Mesodermal cell (in vitro differentiated cells): Measurements from ENCODE around the gene SYCN. TPM values are rescaled to one million over a fixed set of nuclear protein-coding genes. Genes with fewer than 3 reads are reported as not detected.
"Not testable (repeated sequence)": the region's sequence is repeated elsewhere in the genome, so short reads cannot be mapped to it uniquely, and the experiment has no call there.

Source experiments
- H3K27ac ChIP-seq: 2 replicates; pipeline ENCODE4 v1.7.0; 2013; ENCODE audit warnings: mild to moderate bottlenecking, low read depth, low read length, moderate library complexity; ENCODE audit not compliant: severe bottlenecking
- H3K36me3 ChIP-seq: 2 replicates; pipeline ENCODE4 v1.7.1; 2013; ENCODE audit warnings: mild to moderate bottlenecking, low read length, moderate library complexity; ENCODE audit not compliant: control insufficient read depth, insufficient read depth
- H3K4me1 ChIP-seq: one replicate; pipeline ENCODE4 v1.7.1; 2013; ENCODE audit warnings: mild to moderate bottlenecking, low read length; ENCODE audit not compliant: insufficient read depth, control insufficient read depth, poor library complexity, severe bottlenecking
- H3K4me3 ChIP-seq: 2 replicates; pipeline ENCODE4 v1.7.0; 2013; ENCODE audit warnings: low read length, control low read depth, mild to moderate bottlenecking; ENCODE audit not compliant: insufficient read depth, poor library complexity, severe bottlenecking; ENCODE audit errors: extremely low read depth
- H3K9me3 ChIP-seq: 2 replicates; pipeline ENCODE4 v1.7.1; 2013; ENCODE audit warnings: mild to moderate bottlenecking, low read length, moderate library complexity; ENCODE audit not compliant: control insufficient read depth
- WGBS, 2 experiments: methylation state at CpG; one replicate each; pipeline ENCODE4 v1.1.5; 2013; ENCODE audit warnings: missing lambda C conversion rate in 2 of 2; ENCODE audit not compliant: insufficient coverage in 2 of 2; 5-methylcytosine and 5-hydroxymethylcytosine counted together
- polyA plus RNA-seq, 2 experiments: library from polyadenylated mRNA; stranded (reverse); fragments of 50-300 nt; gene quantifications; one replicate each; pipeline ENCODE4 v1.2.3, GENCODE V29; 2013

SYCN gene
- polyA plus RNA-seq (2013, experiment 1 of 2), result not detected
- not detected for polyA plus RNA-seq (2013, experiment 2 of 2)

GRCh38 chr19:39203372-39204341 lies at the start of gene SYCN:
Gene SYCN (minus strand): TSS chr19:39204263. CDS start chr19:39204254, 9 bp downstream.
- no peak within 1 kb of the TSS for H3K4me3 ChIP-seq
- no peaks in the 10 kb centered on the region for H3K36me3 ChIP-seq
- H3K9me3 ChIP-seq, result no peaks in the 10 kb centered on the region
- H3K4me1 ChIP-seq, result no peaks in the 10 kb centered on the region
- no peak within 1 kb of the TSS for H3K27ac ChIP-seq
- WGBS, 2 experiments, result 50 to 52% methylated on average over 44 to 54 of the region's 57 CpGs

DNA sequence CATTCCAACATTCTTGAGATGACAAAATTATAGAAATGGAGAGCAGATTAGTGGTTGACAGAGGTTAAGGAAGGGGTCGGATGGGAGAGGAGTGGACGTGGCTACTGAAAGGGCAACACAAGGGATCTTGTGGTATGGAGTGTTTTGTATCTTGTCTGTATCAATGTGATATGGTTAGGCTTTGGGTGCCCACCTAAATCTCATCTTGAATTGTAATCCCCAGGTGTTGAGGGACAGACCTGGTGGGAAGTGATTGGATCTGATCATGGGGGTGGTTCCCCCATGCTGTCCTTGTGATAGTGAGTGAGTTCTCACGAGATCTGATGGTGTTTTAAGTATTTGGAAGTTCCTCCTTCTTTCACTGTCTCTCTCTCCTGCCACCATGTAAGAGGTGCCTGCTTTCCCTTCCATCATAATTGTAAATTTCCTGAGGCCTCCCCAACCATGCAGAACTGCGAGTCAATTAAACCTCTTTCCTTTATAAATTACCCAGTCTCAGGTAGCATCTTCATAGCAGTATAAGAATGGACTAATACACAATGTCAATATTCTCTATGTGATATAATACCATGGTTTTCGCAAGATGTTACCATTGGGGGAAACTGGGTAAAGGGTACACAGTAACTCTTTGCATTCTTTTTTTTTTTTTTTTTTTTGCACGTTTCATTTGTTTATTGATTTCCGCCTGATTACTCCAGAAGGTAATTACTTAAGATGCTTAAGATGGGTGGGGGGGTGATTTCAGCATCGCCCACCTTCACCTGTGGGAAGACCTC lies 49.5 kb upstream of the SYCN start:
- H3K4me3 ChIP-seq, result no peak overlapping the region
- peaks cover 4% of the 10 kb centered on the region for H3K4me1 ChIP-seq
- no peaks in the 10 kb centered on the region for H3K9me3 ChIP-seq
- no peak overlapping the region for H3K27ac ChIP-seq
- 81 to 86% methylated on average over 3 of the region's 8 CpGs for WGBS, 2 experiments
- no peaks in the 10 kb centered on the region for H3K36me3 ChIP-seq

DNA sequence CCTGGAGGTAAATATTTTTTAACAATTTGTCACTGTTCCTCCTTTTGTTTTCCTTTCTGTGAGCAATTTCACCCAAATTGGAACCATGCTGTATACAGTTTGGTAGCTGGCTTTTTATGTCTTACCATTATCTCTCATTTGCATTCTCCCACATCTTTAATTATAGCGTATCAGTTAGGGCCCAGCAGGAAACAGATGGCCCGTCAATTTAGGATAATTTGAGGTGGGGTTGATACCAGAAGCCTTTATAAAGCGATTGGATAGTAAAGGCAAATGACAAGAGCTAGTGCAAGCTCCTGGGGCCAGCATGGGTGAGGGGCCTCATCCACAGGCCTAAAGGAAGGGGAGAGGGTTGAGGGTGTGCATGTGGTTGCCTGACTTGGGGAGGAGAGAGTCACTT lies 48.4 kb upstream of the SYCN start:
- 73 to 83% methylated on average over 1 of the region's 3 CpGs for WGBS, 2 experiments
- no peaks in the 10 kb centered on the region for H3K36me3 ChIP-seq
- H3K27ac ChIP-seq, result no peak overlapping the region
- H3K4me1 ChIP-seq, result no peaks in the 10 kb centered on the region
- no peaks in the 10 kb centered on the region for H3K9me3 ChIP-seq
- no peak overlapping the region for H3K4me3 ChIP-seq

DNA sequence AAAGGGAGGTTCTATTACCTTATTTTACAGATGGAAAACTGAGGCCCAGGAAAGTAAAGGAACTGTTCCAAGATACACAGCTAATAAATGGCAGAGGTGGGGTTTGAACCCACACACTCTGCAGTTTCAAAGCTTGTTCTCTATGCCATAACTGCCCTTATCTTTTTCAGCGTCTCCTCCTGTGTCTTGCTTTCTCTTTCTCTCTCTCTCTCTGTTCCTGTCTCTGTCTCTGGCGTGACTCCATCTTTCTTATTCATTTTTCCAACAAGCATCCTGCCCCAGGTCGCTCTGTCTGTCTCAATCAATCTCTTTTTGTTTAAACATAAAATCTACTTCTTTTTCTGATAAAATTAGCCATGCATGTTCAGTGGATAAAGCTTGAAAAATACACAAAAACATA lies 47.8 kb upstream of the SYCN start:
- Histone ChIP-seq H3K9me3 (no peaks in the 10 kb centered on the region), H3K27ac (no peak overlapping the region), H3K36me3 (no peaks in the 10 kb centered on the region), H3K4me3 (no peak overlapping the region), H3K4me1 (no peaks in the 10 kb centered on the region)
- WGBS, 2 experiments, result 85 to 89% methylated on average over 1 to 2 of the region's 3 CpGs

GRCh38 chr19:39251081-39251480 lies 47.0 kb upstream of the SYCN start:
- WGBS, 2 experiments, result 77 to 84% methylated on average over 4 of the region's 5 CpGs
- Histone ChIP-seq H3K27ac (no peak overlapping the region), H3K4me1 (no peaks in the 10 kb centered on the region), H3K36me3 (no peaks in the 10 kb centered on the region), H3K9me3 (no peaks in the 10 kb centered on the region), H3K4me3 (no peak overlapping the region)

DNA sequence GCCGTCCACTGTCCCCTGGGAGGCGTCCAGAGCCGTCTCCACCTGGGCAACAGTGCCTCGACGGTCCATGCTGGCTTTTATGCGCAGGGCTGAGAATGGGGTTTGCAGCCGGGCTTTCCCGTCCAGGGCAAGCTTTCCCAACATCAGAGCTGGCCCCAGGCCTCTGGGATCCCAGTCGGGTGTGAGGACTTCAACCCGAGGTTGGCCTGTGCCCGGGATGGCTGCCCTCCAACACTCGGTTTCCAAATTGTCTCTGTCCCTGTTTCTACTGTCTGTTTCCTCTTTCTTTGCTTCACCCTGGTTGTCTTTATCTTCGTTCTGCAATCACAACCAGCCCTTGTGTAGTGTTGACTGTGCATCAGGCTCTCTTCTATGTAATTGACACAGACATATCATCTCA lies 44.7 kb upstream of the SYCN start, which contains the start of gene IFNL4:
Gene IFNL4, minus strand, starts transcription at position 51 of the 400 bp plus-strand sequence.
- no peaks in the 10 kb centered on the region for H3K9me3 ChIP-seq
- 62 to 69% methylated on average over 8 to 12 of the region's 13 CpGs for WGBS, 2 experiments
- H3K36me3 ChIP-seq, result no peaks in the 10 kb centered on the region
- peak within 1 kb of the TSS; percentile 1 for H3K4me3 ChIP-seq
- no peaks in the 10 kb centered on the region for H3K4me1 ChIP-seq
- H3K27ac ChIP-seq, result no peak within 1 kb of the TSS

GRCh38 chr19:39247701-39248664 lies 43.9 kb upstream of the SYCN start:
- Histone ChIP-seq H3K27ac (no peak overlapping the region), H3K36me3 (no peaks in the 10 kb centered on the region), H3K4me3 (peak overlapping the region; percentile 1), H3K4me1 (no peaks in the 10 kb centered on the region), H3K9me3 (no peaks in the 10 kb centered on the region)
- WGBS, 2 experiments, result 16 to 18% methylated on average over 82 to 90 of the region's 92 CpGs

DNA sequence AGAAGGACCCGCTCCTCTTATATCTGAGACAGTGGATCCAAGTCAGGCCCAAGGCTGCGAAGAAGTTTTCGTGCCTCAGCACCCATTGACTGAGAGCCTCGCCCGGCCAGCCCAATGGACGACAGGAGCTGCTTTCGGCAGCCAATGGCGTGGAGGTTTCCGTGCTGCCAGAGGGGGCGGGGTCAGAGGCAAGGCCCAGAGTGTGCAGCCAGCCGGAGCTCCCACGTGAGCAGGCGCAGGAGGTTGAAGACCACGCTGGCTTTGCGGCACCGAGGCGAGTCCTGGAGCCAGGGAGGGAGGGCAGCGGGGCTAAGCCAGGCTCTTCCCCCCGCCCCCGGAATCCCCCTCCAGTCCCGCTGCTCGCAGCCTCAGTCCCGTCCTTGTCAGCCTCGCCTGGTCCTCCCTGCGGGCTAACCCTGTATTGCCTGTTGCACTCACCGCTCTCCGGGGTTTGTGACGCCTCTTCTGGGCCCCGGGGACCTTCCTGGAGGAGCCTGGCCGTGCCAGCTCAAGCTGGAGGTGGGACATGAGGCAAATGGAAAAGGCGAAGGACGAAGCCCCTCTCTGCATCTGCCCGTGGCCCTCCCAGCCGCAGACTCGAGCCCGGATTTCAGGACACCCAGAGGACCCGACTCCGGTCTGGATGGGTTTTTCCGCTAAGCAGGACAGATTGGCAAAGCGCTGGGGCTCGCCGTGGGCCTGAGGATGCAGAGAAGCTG lies 43.0 kb upstream of the SYCN start:
- 19 to 20% methylated on average over 31 to 37 of the region's 42 CpGs for WGBS, 2 experiments
- Histone ChIP-seq H3K27ac (no peak overlapping the region), H3K36me3 (no peaks in the 10 kb centered on the region), H3K4me1 (no peaks in the 10 kb centered on the region), H3K4me3 (peak overlapping the region; percentile 2), H3K9me3 (no peaks in the 10 kb centered on the region)

- H3K9me3 ChIP-seq, H3K4me3 ChIP-seq: not testable (repeated sequence)
- WGBS, 2 experiments, result no CpG with 5 or more reads among the region's 1 CpG
These were observed 41.1 kb upstream of the SYCN start for GRCh38 chr19:39245166-39245565.

More at GRCh38 chr19:39245166-39245565, 41.1 kb upstream of the SYCN start:
- not testable (repeated sequence) for H3K27ac ChIP-seq, H3K4me1 ChIP-seq, H3K36me3 ChIP-seq
